AG10803 (cell line): ENCODE measurements around the gene CLIP1.

Experiments used
- DNase-seq: peaks from one replicate; pipeline ENCODE4 v3.0.0; 2010; ENCODE audit warnings: low read depth
- H3K4me3 ChIP-seq: 2 replicates; pipeline ENCODE4 v1.5.1; 2011; ENCODE audit warnings: mild to moderate bottlenecking, low read length, control low read depth
- TF ChIP-seq, protein P1 (sequence below): conservative IDR thresholded peaks from 2 replicates; pipeline ENCODE4 v1.5.1; 2011; ENCODE audit warnings: mild to moderate bottlenecking, low read length, control low read depth, inconsistent platforms

CLIP1 gene

DNA sequence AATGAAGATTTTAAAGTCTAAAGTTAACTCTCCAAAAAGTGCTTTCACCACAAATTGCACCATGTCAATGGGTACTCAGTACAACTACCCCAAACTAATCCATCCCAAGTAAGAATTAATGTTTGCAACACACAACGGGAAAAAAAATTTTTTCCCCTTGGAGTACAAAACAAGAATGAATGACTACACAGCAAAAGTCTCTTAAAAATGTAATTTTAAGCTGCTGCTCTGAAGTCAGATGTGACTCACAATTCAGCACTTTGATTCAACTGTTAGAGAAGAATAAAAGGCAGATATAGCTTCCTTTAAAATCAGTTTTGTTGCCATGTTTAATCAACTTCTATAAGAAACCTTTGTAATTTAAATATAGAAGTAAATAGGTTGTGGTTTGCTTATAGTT lies 113.7 kb downstream of the CLIP1 start:
- TF ChIP-seq, protein P1, sequence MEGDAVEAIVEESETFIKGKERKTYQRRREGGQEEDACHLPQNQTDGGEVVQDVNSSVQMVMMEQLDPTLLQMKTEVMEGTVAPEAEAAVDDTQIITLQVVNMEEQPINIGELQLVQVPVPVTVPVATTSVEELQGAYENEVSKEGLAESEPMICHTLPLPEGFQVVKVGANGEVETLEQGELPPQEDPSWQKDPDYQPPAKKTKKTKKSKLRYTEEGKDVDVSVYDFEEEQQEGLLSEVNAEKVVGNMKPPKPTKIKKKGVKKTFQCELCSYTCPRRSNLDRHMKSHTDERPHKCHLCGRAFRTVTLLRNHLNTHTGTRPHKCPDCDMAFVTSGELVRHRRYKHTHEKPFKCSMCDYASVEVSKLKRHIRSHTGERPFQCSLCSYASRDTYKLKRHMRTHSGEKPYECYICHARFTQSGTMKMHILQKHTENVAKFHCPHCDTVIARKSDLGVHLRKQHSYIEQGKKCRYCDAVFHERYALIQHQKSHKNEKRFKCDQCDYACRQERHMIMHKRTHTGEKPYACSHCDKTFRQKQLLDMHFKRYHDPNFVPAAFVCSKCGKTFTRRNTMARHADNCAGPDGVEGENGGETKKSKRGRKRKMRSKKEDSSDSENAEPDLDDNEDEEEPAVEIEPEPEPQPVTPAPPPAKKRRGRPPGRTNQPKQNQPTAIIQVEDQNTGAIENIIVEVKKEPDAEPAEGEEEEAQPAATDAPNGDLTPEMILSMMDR, result no peak
- H3K4me3 ChIP-seq, result no peak overlapping the region
- DNase-seq, result peak; percentile 53

DNA sequence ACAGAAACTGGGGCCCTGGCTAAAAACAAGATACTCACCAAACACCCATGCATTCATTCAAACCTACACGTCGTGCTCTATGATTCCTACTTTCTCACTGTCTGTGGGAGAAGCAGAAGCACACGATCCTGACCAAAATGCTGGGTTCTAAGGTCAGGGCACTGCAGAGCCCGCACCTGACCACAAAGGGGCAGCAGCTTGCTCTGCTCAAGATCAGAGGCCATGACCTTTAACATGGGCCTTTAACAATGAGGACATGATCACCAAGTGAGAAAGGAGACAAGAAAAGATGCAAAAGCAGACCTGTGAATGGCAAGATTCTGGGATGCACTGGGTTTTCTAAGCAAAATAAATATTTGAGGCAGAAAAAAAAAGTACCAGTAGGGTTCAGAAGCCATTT lies 116.1 kb downstream of the CLIP1 start:
- TF ChIP-seq, protein P1, result no peak
- no peak for DNase-seq

DNA sequence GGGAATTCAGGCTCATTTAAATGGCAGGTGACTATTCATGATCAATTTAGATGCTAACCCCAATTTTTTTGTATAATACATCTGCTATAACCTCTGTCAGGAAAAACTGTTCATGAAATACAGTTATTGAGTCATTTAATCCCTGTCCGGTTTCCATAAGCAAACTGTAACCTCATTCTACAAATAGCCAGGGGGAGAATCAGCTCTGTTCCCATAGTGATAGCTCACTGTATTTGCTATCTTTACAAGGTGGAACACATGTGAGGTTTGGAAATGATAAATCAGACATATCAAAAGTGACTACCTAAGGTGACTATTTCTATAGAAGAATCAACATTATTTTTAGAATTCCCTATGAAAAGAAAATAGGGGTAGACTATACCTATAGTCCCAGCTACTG lies 117.5 kb downstream of the CLIP1 start:
- TF ChIP-seq, protein P1, result no peak
- DNase-seq, result no peak
- no peak overlapping the region for H3K4me3 ChIP-seq

More for the DNA sequence above, 116.1 kb downstream of the CLIP1 start:
- no peak overlapping the region for H3K4me3 ChIP-seq

DNA sequence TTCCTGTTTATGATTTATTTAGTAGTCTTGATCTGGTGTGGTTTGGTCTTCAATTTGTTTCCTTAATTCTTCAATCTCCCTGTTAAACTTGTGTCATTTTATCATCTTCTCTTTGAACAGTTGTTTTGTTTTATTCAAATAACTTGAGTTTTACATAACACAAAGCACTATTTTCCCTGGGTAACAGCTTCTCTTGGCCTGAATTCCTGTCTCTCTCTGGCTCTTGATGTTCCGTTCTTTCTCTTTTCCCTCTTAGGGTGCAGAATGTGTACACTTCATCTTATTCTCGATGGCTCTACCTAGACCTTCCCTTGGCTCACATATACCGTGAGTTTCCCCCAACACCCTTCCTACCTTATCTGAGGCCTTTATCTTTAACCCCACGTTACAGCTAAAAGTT lies 119.4 kb downstream of the CLIP1 start:
- H3K4me3 ChIP-seq, result no peak overlapping the region
- no peak for DNase-seq
- TF ChIP-seq, protein P1, result no peak

DNA sequence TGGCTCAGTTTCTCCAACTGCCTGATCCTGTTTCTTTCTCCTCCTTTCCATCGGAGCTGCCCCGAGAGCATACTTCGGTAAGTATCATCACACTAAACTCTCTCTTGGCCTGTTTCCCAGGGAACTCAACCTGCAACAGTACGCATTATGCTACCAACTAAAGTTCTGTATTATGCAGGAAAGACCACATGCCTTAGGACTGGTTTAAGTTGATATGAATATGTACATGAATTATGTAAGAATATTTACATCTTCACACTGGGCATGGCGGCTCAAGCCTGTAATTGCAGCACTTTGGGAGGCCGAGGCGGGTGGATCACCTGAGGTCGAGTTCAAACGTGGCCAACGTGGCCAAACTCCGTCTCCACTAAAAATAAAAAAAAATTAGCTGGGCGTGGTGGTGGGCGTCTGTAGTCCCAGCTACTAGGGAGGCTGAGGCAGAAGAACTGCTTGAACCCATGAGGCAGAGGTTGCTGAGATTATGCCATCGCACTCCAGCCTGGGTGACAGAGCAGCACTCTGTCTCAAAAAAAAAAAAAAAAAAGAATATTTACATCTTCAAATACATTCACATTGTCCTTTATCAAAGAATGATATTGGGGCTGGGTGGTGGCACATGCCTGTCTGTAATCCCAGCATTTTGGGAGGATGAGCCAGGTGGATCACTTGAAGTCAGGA lies 124.3 kb downstream of the CLIP1 start:
- no peak for DNase-seq
- TF ChIP-seq, protein P1, result no peak
- H3K4me3 ChIP-seq, result no peak overlapping the region

DNA sequence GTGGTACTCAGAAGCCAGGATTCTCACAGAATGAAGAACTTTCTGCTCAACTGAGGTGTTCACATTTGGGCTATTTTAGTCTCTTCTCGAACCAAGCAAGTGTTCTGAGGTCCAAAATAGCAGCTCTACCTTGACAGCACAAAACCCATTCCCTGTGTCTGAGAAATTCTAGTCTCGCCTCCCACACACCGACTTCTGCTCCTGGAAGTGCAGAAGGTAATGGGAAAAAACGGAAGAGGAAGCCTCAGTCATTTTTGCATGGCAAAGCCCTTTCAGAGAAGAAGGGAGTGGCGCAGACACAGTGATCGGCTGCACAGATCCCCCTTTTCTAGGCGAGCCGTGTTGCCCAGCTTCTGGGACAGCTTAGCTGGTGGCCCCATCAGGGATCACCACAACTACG lies 125.0 kb downstream of the CLIP1 start:
- H3K4me3 ChIP-seq, result no peak overlapping the region
- DNase-seq, result no peak
- TF ChIP-seq, protein P1, result no peak

DNA sequence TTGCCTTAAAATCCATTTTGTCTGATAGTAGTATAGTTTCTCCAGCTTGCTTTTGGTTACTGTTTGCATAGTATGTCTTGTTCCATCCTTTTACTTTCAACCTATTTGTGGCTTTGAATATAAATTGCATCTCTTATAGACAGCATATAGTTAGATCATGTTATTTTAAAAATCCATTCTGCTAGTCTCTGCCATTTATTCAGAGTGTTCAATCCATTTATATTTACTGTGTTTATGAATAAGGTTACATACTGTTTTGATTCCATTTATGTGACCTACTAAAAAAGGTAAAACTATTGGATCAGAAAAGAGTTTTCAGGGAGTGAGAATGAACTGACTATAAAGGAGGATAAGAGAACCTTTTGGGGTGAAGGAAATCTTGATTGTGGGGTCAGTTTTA lies 126.6 kb downstream of the CLIP1 start:
- no peak for DNase-seq
- H3K4me3 ChIP-seq, result no peak overlapping the region
- TF ChIP-seq, protein P1, result no peak
